ENCODE measurements around the gene NFIA.

Gene NFIA

DNA sequence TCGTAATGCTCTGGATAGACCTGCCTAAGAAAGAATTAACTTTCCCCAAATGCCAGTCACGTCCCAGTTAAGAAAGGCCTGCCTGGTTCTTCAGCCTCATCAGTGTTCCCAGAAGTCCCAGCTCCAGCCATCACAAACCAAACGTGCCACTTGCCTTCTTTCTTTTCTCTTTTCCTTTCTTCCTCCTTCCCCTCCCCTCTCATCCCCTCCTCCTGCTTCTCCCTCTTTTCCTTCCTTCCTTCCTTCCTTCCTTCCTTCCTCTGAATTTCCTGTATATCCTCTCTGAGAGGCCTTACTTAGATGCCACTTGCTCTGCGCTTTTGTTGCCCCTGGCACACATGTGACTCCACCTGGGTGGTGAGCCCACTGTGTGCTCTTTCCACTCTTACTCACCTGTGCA is 228.2 kb downstream of the NFIA start:
- H3K4me1 Mint-ChIP-seq (ENCODE audit: low read depth): peaks cover 8% of the 10 kb centered on the region
- no peaks in the 10 kb centered on the region for H3K27me3 Mint-ChIP-seq
- H3K27ac Mint-ChIP-seq: no peak overlapping the region
- H3K36me3 Mint-ChIP-seq (ENCODE audit: low read depth): peaks cover 5% of the 10 kb centered on the region
- no peaks in the 10 kb centered on the region for H3K9me3 Mint-ChIP-seq
- H3K4me3 Mint-ChIP-seq: no peak overlapping the region
- DNase-seq: no peak

DNA sequence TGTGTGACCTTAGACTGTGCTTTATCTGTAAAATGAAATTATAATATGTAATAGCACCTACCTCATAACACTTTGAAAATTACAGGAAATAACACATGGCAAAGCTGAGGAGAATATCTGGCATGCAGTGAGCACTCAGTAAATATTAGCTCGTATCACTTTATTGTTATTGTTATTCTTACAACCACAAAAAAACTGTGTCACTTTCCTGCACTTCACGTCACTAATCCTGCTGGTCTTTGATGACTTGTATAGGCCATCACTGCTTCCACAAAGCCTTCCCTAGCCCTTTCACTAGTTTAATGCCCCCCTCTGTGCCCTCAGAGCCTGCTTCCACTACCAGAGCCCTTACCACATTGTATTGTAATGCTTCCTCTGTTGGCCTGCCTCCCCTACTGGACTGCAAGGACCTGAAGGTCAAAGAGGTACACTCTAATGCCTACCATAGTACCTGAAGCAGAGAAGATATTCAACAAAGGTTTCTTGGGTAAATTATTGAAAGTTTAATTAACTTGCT is 231.6 kb downstream of the NFIA start:
- Mint-ChIP-seq H3K27ac (no peak overlapping the region), H3K9me3 (no peaks in the 10 kb centered on the region), H3K36me3 (ENCODE audit: low read depth) (peaks cover 3% of the 10 kb centered on the region), H3K4me3 (no peak overlapping the region), H3K4me1 (ENCODE audit: low read depth) (peaks cover 15% of the 10 kb centered on the region), H3K27me3 (peaks cover 2% of the 10 kb centered on the region)
- no peak for DNase-seq

DNA sequence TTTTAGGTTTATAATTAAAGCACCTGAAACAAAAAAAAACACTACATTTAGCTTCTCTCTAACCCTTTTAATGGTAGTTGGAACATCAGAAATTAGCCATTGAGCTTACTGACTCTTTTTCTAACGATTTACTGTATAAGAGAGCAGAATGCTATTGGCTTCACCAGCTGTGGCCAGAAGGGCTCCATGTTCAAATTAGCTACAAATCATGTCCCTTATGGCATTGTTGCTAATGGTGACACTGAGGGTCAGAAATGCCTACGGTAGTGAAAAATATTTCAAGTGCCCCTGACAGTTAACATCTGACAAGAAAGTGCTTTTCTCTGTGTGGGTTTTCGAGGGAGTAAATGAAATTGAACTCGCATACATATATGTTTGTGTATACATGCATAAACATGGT is 232.7 kb downstream of the NFIA start:
- H3K9me3 Mint-ChIP-seq: no peaks in the 10 kb centered on the region
- peaks cover 2% of the 10 kb centered on the region for H3K27me3 Mint-ChIP-seq
- DNase-seq: no peak
- H3K36me3 Mint-ChIP-seq (ENCODE audit: low read depth): peaks cover 8% of the 10 kb centered on the region
- H3K4me1 Mint-ChIP-seq (ENCODE audit: low read depth): peaks cover 26% of the 10 kb centered on the region
- no peak overlapping the region for H3K4me3 Mint-ChIP-seq
- H3K27ac Mint-ChIP-seq: no peak overlapping the region

DNA sequence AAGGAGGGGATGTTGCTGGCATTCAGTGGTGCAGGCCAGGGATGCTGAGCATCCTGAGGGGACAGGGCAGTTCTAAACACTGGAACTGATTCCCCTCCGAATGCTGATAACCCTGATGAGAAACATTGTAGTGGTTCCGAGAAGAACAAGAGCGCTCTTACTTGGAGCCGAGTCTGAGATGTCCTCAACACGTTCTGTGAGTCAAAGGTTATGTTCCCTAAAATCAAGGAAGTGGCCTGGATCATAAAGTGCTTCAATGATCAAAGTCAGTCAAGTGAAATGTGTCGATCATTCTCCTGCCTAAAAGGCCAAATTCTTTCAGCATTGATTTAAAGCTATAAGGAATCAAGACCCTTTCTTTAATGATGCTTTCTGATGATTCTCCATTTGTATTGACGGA is 234.1 kb downstream of the NFIA start:
- peaks cover 31% of the 10 kb centered on the region for H3K4me1 Mint-ChIP-seq (ENCODE audit: low read depth)
- H3K36me3 Mint-ChIP-seq (ENCODE audit: low read depth): peaks cover 8% of the 10 kb centered on the region
- no peak overlapping the region for H3K4me3 Mint-ChIP-seq
- H3K9me3 Mint-ChIP-seq: no peaks in the 10 kb centered on the region
- no peak overlapping the region for H3K27ac Mint-ChIP-seq
- DNase-seq: no peak
- H3K27me3 Mint-ChIP-seq: peaks cover 2% of the 10 kb centered on the region

DNA sequence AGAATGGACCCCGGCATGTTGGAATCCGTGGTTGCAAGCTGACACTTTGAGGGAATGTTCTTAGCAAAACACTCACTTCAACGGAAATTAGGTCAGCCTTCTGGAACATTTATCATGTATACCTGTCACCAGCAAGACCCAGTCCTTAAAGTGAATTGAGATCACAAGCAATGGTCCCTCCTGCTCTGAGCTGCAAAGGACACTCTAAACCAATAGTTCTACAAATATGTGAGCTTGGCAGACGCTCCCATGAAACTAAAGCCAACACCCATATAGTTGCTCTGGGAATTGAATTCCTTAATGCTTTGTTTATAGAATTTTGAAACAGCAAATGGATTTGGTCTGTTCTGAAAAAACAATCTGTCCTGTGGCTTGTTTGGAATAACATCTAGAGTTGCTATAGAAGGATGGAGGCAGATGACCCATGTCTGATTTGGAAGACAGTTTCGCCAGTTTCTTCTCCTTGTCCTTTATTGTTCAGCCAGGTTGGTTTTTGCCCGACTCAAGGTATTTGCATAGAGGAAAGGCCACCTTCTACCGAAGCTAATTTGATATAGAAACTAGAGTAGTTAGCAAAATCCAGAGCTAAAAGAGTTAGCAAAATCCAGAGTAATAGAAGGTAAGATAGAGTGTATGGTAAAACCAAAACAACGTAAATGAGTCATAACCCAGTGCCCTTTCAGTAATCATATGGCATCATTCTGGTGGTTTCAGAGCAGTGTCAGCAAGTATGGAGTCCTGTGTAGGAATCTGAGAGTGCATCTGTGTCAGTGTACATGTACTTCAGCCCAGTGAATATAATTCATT is 236.2 kb downstream of the NFIA start:
- no peak for DNase-seq
- Mint-ChIP-seq H3K27ac (peak overlapping the region; percentile 94), H3K9me3 (no peaks in the 10 kb centered on the region), H3K4me3 (peak overlapping the region; percentile 21), H3K4me1 (ENCODE audit: low read depth) (peaks cover 46% of the 10 kb centered on the region), H3K36me3 (ENCODE audit: low read depth) (peaks cover 5% of the 10 kb centered on the region), H3K27me3 (peaks cover 2% of the 10 kb centered on the region)

DNA sequence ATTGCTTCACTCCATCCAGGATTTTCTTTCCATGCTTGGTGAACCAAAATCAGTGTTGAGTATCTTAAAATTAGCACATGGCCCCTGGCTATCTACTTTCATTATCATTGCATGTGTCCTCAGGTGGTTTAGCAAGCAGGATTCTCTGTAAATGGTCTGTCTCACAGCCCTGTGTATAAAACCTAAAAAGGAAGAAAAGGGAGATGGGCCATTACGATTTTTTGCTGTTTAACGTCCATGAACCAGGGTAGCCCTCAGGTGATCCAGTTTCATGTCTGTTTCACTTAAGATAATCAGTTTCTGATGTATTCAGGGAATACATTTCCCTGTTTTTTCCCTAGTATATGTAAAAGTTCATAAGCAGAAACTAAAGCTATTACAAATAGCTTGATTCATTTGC is 238.2 kb downstream of the NFIA start:
- Mint-ChIP-seq H3K36me3 (ENCODE audit: low read depth) (peaks cover 5% of the 10 kb centered on the region), H3K27ac (no peak overlapping the region), H3K4me3 (no peak overlapping the region), H3K9me3 (no peaks in the 10 kb centered on the region), H3K27me3 (peaks cover 2% of the 10 kb centered on the region), H3K4me1 (ENCODE audit: low read depth) (peaks cover 63% of the 10 kb centered on the region)
- DNase-seq: no peak

DNA sequence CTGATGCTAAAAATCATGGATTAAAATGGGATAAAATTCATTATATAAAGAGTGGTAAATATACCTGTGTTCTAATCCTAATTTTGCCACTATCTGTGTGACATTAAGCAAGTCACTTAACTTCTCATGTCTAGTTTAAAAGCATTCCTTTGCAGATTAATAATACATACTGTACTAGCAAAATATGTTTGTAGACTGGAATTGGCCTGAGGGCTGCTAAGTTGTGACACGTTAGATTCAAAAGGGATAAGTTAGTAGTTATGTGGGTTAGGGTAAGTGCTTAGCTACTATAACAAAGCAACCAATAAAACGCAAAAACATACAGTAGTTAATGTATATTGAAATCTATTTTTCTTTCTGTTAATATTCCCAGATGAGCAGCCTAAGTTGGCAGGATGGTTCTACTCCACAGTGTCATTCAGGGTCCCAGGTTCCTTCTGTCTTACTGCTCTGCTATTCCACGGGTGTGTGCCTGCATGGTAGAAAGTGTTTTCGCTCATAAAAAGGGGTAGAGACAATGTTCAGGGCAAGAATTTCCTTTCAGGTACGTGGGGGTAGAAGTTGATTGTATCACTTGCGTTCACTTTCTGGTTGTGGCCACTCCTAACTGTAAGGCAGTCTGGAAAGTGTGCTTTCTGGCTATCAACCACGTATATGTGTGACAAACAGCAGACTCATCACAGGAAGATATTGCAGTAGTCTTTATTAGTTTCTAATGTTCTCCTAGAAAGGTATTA is 239.8 kb downstream of the NFIA start:
- no peaks in the 10 kb centered on the region for H3K27me3 Mint-ChIP-seq
- peaks cover 72% of the 10 kb centered on the region for H3K4me1 Mint-ChIP-seq (ENCODE audit: low read depth)
- DNase-seq: no peak
- H3K4me3 Mint-ChIP-seq: no peak overlapping the region
- peaks cover 5% of the 10 kb centered on the region for H3K36me3 Mint-ChIP-seq (ENCODE audit: low read depth)
- H3K9me3 Mint-ChIP-seq: no peaks in the 10 kb centered on the region
- peak overlapping the region; percentile 73 for H3K27ac Mint-ChIP-seq

DNA sequence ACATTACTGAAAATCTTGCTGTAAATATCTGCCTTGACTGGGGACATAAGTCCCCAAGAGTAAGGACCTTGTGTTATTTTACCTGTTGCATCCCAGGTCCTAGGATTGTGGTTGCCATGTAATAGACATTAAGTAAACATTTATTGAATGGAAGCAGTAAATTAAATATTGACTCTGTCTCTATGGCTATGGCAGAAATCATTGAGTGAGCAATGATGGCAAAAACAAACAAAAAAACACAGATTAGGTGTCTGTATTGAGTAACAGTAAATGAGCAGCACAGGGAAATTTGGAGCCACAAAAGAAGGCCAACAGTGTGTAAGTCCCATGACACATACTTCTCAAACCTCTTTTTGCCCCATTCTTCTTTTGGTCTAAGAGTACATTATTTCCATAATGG is 240.4 kb downstream of the NFIA start:
- H3K27me3 Mint-ChIP-seq: no peaks in the 10 kb centered on the region
- peaks cover 2% of the 10 kb centered on the region for H3K9me3 Mint-ChIP-seq
- DNase-seq: no peak
- no peak overlapping the region for H3K4me3 Mint-ChIP-seq
- H3K36me3 Mint-ChIP-seq (ENCODE audit: low read depth): peaks cover 5% of the 10 kb centered on the region
- H3K4me1 Mint-ChIP-seq (ENCODE audit: low read depth): peaks cover 72% of the 10 kb centered on the region
- peak overlapping the region; percentile 73 for H3K27ac Mint-ChIP-seq

DNA sequence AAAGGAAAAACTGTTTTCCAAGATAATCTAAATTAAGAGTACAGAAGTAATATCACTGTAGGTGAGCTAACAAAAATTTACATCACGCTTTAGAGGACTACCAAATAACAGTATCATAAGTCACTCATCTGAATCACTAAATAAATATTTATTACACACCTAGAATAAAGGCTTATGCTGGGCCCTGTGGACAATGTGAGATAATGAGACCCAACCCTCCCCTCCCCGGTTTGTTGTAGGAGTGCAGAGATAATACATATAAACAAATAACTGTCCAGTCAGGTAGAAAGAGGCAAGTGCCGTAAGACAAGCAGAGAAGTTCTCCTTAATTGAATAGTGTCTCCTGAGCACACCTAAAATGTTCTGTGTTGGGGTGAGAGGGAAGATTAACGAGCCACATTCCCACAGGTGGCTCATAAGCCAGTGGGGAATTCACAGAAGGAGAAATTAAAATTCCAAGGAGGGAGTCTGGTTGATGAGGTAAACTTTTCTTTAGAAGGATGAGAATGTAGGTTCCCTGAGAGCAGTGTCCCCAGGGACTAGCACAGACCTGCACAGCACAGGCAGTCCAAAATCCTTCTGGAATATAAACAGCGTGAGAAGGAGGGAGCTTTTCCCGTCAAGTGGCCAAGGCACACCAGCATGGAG is 241.4 kb downstream of the NFIA start:
- Mint-ChIP-seq H3K27ac (peak overlapping the region; percentile 91), H3K9me3 (peaks cover 2% of the 10 kb centered on the region), H3K36me3 (ENCODE audit: low read depth) (peaks cover 5% of the 10 kb centered on the region), H3K4me1 (ENCODE audit: low read depth) (peaks cover 63% of the 10 kb centered on the region), H3K4me3 (no peak overlapping the region), H3K27me3 (no peaks in the 10 kb centered on the region)
- DNase-seq: no peak

DNA sequence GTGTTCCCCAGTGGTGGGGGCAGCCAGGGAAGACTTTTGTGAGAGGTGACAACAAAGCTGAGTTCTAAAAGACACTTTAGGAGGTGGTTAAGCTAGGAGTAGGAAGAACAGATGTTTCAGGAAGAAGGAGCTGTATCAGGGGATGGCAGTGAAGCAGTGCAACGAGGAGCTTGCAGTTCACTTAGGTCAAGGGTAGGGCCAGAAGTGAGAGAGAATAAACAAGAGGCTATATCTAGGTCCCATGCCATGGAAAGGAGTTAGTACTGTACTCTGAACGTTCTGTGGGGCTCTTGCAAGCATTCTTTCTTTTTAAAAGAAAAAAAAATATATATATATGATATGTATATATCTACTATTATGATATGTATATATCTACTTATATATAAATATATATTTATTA is 244.4 kb downstream of the NFIA start:
- peaks cover 2% of the 10 kb centered on the region for H3K9me3 Mint-ChIP-seq
- H3K36me3 Mint-ChIP-seq (ENCODE audit: low read depth): no peaks in the 10 kb centered on the region
- no peak overlapping the region for H3K4me3 Mint-ChIP-seq
- no peak for DNase-seq
- peaks cover 8% of the 10 kb centered on the region for H3K27me3 Mint-ChIP-seq
- H3K27ac Mint-ChIP-seq: peak overlapping the region; percentile 23
- H3K4me1 Mint-ChIP-seq (ENCODE audit: low read depth): peaks cover 53% of the 10 kb centered on the region

DNA sequence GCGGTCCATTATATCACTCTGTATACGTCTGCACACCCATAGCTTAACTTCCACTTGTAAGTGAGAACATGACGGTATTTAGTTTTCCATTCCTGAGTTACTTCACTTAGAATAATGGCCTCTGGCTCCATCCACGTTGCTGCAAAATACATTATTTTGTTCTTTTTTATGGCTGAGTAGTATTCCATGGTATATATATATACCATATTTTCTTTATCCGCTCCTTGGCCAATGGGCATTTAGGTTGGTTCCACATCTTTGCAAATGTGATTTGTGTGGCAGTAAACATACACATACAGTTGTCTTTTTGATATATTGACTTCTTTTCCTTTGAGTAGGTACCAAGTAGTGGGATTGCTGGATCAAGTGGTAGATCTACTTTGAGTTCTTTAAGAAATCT is 245.1 kb downstream of the NFIA start:
- H3K4me1 Mint-ChIP-seq (ENCODE audit: low read depth): peaks cover 55% of the 10 kb centered on the region
- no peak overlapping the region for H3K4me3 Mint-ChIP-seq
- H3K36me3 Mint-ChIP-seq (ENCODE audit: low read depth): peaks cover 2% of the 10 kb centered on the region
- no peak for DNase-seq
- no peak overlapping the region for H3K27ac Mint-ChIP-seq
- H3K9me3 Mint-ChIP-seq: peaks cover 2% of the 10 kb centered on the region
- peaks cover 8% of the 10 kb centered on the region for H3K27me3 Mint-ChIP-seq

DNA sequence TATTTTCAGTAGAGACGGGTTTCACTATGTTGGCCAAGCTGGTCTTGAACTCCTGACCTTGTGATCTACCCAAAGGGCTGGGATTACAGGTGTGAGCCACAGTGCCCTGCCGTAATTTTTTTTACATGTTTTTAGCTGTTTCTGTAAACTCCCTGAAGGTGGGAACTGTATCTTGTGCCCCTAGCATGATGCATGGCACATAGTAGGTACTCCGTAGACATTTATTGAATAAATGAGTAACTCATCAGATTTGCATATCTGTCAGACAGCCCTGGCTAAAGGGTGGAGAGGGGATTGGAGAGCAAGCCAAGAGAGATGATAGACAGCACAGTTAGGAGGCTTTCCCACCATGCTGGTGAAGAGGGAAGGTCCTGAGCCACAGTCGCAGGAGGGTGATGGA is 247.2 kb downstream of the NFIA start:
- H3K4me3 Mint-ChIP-seq: no peak overlapping the region
- H3K27ac Mint-ChIP-seq: no peak overlapping the region
- H3K4me1 Mint-ChIP-seq (ENCODE audit: low read depth): peaks cover 46% of the 10 kb centered on the region
- DNase-seq: no peak
- H3K27me3 Mint-ChIP-seq: peaks cover 8% of the 10 kb centered on the region
- H3K9me3 Mint-ChIP-seq: peaks cover 2% of the 10 kb centered on the region
- H3K36me3 Mint-ChIP-seq (ENCODE audit: low read depth): peaks cover 3% of the 10 kb centered on the region

DNA sequence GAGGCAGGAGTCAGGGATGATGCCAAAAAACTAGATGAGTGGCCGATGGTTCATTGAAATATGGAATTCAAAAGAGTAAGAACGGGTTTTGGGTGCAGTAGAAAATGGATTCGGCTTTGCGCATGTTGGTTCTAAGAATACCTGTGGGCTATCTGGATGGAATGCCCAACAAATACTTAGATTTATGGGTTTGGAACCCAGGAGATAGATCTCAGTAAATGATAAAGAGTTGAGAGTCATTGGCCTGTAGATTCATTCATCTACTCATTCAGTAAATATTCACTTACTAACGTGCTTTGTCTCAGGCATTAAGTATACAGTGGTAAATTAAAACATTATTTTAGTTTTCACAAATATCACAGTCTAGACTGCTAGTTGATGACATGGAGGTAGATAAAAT is 247.7 kb downstream of the NFIA start:
- DNase-seq: no peak
- Mint-ChIP-seq H3K36me3 (ENCODE audit: low read depth) (peaks cover 3% of the 10 kb centered on the region), H3K4me1 (ENCODE audit: low read depth) (peaks cover 41% of the 10 kb centered on the region), H3K27me3 (peaks cover 8% of the 10 kb centered on the region), H3K27ac (no peak overlapping the region), H3K9me3 (peaks cover 2% of the 10 kb centered on the region), H3K4me3 (no peak overlapping the region)

DNA sequence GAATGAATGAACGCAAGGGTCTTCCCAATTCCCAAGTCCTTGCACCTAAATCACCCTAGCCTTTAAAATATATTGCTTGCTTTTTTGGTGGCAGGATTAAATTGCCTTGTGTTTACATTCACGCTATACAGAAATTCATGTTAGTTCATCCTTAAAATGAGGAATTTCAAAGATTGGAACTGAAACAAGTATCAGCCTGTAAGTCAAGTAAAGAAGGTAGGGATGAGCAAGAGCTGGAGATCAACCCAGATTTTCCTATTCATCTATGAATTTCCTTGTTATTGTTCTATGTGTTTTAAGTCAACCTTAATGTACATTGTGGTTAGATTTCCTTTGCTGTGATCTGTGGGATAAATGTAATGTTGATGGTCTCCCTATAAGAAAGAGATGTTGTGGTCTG is 248.2 kb downstream of the NFIA start:
- peaks cover 8% of the 10 kb centered on the region for H3K27me3 Mint-ChIP-seq
- H3K4me1 Mint-ChIP-seq (ENCODE audit: low read depth): peaks cover 35% of the 10 kb centered on the region
- H3K4me3 Mint-ChIP-seq: no peak overlapping the region
- H3K36me3 Mint-ChIP-seq (ENCODE audit: low read depth): peaks cover 3% of the 10 kb centered on the region
- no peak for DNase-seq
- H3K27ac Mint-ChIP-seq: no peak overlapping the region
- H3K9me3 Mint-ChIP-seq: peaks cover 2% of the 10 kb centered on the region
